ENCODE data around the gene TPST2.

The TPST2 gene

DNA sequence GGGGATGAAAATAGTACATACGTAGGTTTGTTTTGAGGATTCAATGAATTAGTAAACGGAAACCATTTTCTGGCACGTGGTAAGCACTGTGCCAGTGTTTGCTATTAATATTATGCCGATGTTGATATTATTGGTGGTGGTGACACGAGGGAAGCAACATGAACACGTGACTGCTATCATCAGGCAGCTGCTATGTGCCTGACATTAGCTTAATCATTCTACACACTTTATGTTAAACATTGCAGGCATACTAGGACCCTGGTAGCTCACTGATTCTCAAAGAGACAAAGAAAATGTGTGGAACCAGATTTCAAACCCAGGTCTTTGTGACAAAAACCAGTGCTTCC, 105.6 kb downstream of the TPST2 start:
- TF ChIP-seq, protein P1, sequence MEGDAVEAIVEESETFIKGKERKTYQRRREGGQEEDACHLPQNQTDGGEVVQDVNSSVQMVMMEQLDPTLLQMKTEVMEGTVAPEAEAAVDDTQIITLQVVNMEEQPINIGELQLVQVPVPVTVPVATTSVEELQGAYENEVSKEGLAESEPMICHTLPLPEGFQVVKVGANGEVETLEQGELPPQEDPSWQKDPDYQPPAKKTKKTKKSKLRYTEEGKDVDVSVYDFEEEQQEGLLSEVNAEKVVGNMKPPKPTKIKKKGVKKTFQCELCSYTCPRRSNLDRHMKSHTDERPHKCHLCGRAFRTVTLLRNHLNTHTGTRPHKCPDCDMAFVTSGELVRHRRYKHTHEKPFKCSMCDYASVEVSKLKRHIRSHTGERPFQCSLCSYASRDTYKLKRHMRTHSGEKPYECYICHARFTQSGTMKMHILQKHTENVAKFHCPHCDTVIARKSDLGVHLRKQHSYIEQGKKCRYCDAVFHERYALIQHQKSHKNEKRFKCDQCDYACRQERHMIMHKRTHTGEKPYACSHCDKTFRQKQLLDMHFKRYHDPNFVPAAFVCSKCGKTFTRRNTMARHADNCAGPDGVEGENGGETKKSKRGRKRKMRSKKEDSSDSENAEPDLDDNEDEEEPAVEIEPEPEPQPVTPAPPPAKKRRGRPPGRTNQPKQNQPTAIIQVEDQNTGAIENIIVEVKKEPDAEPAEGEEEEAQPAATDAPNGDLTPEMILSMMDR (IDR thresholded peaks at IDR 0.05; ENCODE audit: low read depth, low read length, missing control alignments), result no peak
- no peak for DNase-seq (ENCODE audit: low read depth)
- peak overlapping the region; percentile 96 for H3K4me3 ChIP-seq (ENCODE audit: low read depth, low read length)

DNA sequence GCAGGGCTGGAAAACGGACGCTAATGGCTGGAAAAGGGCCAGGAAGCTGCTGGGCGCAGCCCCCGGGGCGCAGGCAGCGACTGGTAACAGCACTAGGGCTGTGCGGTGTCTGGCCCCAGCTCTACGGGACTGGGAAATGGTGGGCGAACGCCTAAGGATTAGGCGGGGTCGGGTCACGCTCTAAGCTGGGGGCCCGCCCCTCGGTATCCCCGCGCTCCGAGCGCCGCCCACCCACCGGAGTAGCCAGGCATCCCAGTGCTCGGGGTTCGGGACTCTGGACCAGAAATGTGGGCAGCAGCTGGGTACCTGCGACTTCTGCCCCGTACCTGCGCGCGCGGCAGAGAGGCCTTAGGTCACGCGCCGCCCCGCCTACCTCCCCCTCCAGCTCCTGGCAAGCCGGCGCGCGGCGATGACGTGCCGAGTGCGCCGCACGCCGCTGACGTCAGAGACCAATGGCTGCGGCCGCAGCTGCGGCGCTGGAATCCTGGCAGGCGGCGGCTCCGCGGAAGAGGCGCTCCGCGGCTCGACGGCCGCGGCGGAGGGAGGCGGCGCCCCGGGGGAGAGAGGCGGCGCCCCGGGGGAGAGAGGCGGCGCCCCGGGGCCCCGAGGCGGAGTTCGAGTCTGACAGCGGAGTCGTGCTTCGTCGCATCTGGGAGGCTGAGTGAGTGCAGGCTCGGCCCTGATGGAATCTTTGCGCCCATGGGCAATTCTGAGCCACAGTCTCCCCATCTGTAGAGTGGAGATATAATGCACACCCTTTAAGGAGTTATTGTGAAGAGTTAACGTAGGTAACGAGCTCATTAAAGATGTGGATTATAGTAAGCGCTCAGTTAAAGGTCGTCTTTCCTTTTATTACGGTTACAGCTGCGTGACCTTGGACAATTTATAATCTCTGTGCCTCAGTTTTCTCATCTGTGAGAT, 106.2 kb downstream of the TPST2 start, which contains the start of the genes HPS4 and SRRD:
Gene HPS4, minus strand, starts transcription at position 345 of the 921 bp plus-strand sequence. CDS start 2,021 bp downstream, outside the sequence.
Gene SRRD, plus strand, starts transcription at position 439 of the 921 bp plus-strand sequence. Its CDS starts 14 bp downstream, at position 453.
- DNase-seq (ENCODE audit: low read depth), result peak; percentile 62
- H3K4me3 ChIP-seq (ENCODE audit: low read depth, low read length), result peak within 1 kb of the TSS; percentile 96
- TF ChIP-seq, protein P1 (IDR thresholded peaks at IDR 0.05; ENCODE audit: low read depth, low read length, missing control alignments), result no peak

DNA sequence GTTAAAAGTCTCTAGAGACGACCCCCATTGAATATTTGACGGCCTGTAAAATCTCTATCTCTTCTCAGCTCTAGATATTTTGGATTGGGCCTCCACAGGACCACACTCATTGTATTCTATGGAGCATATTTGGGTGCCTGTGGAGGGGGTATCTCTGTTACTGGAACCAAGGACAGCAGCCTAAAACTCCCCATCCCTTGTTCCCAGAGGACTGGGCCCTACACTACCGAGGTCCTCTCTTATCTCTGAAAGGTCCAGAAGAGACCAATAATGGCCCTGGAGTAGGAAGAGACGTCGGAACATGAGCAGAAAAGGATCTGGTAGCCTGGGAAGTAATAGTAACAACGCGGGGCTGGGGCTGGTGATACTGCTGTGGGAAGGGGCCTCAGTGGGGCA, 106.9 kb downstream of the TPST2 start:
- DNase-seq (ENCODE audit: low read depth), result no peak
- peak overlapping the region; percentile 96 for H3K4me3 ChIP-seq (ENCODE audit: low read depth, low read length)
- TF ChIP-seq, protein P1 (IDR thresholded peaks at IDR 0.05; ENCODE audit: low read depth, low read length, missing control alignments), result no peak

DNA sequence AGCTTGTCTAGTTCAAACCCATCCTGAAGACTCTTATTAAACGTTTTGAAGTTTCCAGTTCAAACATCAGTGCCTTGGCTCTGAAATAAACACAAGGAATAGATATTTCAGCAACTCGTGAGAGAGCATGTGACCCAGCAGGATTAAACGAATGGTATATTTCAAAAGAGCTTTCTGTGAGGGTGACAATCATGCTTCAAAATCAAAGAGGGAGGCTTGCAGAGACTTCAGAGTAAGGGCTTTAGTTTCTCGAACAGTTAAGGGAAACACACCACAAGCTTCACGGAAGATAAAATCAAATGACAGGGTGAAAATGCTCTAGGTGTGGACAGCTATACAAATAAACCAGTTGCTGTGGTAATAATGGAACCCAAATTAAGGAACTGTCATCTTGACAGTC, 107.8 kb downstream of the TPST2 start:
- H3K4me3 ChIP-seq (ENCODE audit: low read depth, low read length), result peak overlapping the region; percentile 96; the same call in 1 of the 2 replicates
- DNase-seq (ENCODE audit: low read depth), result no peak
- TF ChIP-seq, protein P1 (IDR thresholded peaks at IDR 0.05; ENCODE audit: low read depth, low read length, missing control alignments), result no peak

DNA sequence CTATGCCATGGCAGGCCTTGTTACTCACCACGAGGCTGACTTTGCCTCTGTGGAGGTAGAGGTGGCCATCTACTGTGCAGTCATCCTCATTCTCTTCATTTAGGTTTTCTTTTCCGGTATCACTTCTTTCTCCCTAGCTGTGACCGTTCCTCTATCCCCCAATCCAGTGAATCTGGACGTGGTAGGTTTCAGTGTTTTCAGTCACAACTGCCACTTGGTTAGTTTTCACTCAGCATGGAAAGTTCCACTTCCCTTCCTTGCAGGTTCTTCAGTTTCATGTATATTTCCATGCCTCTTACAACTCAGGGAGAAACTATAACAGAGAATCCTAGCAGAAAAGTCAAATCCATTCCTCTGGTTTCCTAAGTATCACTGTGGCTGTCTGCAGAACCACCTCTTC, 108.2 kb downstream of the TPST2 start:
- H3K4me3 ChIP-seq (ENCODE audit: low read depth, low read length), result peak overlapping the region; percentile 55; the same call in 1 of the 2 replicates
- DNase-seq (ENCODE audit: low read depth), result peak; percentile 30
- TF ChIP-seq, protein P1 (IDR thresholded peaks at IDR 0.05; ENCODE audit: low read depth, low read length, missing control alignments), result no peak

DNA sequence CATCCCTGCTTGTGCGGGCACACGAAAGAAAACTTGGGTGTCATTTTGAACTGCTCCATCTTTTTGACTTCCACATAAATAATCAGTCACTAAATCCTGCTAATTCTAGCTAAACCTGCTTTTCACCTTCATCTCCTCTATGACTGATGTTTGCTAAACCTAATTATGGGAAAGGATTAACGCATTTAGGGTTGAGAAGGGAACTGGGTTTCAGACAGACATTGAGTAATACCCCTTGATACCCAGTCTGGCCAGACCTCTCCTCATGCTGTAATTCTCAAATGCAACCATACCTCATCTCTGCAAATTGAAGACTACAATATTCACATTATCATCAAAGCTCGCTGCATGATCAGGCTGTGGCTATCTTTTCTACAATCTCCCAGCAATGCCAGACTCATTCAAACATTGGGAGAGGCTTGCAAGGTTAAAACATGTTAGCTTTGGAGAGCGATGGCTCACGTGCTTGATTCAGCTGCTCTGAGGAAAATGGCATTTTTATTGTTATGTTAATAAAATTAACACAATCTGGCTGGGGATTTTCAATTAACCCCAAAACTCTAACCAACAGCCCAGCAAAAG, 108.7 kb downstream of the TPST2 start:
- peak overlapping the region; percentile 55; the same call in 1 of the 2 replicates for H3K4me3 ChIP-seq (ENCODE audit: low read depth, low read length)
- no peak for DNase-seq (ENCODE audit: low read depth)
- TF ChIP-seq, protein P1 (IDR thresholded peaks at IDR 0.05; ENCODE audit: low read depth, low read length, missing control alignments), result no peak
